ENCODE data around the gene CNOT1.
"Not testable (repeated sequence)": the region's sequence is repeated elsewhere in the genome, so short reads cannot be mapped to it uniquely, and the experiment has no call there.

CNOT1 gene

DNA sequence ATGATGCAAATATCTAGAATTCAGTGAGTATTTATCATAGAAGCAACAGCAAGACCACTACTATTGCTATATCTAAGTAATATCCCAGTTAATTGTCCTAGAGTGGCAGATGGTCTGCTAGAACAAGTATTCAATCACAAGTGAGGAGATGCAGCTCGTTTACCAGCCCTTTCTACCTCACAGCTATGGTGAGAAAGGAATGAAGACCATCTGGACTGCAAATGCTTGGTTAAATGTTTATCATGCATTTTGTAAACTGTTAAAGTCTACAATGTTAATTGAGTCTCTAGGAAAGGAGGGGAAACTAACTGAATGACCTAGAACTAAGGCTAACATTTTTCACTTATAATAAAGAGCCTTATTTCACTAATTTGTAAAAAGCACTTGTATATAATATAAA, 52.5 kb downstream of the CNOT1 start:
- no peak for DNase-seq

DNA sequence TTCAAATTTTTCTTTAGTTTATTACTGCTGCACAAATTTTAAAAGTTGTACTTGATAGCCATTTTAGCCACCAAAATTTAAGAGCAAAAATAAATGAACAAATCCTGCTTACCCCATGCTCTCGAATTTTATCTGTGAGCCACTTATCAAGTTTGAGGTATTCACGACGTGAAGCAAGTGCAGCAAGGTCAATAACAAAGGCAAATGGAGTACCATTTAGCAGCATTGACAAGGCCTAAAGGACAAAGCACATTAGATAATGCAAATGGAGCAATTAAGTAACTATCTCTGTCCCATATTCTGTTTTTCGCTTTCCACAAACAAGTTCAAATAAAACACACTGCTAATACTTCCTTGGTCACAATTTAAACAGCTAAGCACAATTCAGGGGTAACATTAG, 54.7 kb downstream of the CNOT1 start:
- no peak for DNase-seq

DNA sequence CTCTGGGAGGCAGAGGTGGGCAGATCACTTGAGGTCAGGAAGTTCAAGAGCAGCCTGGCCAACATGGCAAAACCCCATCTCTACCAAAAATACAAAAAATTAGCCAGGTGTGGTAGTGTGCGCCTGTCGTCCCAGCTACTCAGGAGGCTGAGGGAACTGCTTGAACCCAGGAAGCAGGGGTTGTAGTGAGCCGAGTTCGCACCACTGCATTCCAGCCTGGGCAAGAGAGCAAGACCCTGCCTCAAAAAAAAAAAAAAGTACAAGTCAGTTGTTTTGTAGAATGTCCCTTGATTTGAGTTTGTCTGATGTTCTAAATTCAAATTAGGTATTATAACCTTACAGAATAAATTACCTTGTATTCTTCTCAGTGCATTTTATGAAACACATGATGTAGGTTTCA, 63.9 kb downstream of the CNOT1 start:
- not testable (repeated sequence) for DNase-seq

DNA sequence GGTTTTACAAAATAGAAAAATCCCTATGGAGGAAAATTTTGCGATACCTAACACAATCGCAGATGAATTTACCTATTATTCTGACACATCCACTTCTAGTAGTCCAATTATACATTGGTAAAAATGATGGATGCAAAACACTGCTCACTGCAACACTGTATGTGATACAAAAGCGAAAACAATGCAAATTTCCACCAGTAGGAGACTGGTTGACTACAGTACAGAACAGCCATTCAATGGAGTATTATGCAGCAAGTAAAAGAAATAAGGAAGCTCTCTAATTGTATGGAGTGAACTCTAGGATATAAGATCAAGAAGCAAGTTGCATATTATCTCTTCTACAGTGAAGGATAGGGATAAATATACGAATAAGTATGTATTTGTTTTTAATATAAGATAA, 65.9 kb downstream of the CNOT1 start:
- DNase-seq = no peak

DNA sequence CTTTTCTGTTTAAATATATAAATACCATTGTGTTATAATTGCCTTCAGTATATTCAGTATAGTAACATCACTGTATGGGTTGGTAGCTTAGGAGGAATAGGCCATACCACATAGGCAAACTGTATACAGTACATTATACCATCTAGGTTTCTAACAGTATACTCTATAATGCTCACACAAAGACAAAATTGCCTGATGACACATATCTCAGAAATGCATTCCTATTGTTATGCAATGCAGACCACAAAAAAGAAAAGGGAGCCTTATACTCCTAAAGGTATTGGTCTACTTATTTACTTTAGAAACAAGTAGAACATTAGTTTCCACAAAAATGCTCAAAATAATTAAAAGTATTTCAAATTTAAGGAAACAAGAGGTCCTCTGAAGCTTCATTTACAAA, 66.4 kb downstream of the CNOT1 start:
- no peak for DNase-seq

DNA sequence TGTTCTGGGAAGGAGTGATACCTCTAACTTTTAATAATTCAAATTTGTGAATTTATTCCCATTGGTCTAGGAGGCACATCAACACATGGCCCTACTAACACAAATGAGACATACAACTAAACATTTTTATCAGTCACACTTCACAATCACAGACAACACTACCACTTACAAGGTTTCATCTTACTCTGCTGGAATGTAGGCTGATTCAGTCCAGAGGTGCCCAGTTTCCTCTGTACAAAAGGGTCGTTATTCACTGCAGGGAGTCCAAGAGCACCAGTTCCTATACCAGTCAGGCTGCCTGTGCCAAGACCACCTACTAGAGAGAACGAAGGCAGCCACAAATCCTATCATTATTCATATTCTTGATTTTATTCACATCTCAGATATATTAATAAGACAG, 72.9 kb downstream of the CNOT1 start:
- DNase-seq = no peak

DNA sequence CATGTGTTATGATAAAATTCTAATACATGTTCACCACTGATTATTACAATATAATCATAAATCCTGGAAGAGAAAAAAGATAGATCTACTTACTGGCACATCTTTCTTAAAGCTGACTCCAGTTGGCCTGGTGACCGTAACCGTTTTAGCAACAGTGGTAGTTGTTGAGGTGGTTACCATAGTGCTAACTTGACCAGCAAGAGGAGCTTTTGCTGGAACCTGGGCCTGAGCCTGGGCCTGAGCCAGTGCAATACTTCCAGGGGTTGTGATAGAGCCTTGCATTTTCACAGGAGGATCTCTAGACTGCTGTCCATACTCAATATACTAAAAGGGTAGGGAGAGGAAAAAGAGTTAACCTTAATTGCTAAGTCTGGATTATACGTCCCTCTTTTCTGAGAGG, 78.1 kb downstream of the CNOT1 start:
- DNase-seq = no peak

DNA sequence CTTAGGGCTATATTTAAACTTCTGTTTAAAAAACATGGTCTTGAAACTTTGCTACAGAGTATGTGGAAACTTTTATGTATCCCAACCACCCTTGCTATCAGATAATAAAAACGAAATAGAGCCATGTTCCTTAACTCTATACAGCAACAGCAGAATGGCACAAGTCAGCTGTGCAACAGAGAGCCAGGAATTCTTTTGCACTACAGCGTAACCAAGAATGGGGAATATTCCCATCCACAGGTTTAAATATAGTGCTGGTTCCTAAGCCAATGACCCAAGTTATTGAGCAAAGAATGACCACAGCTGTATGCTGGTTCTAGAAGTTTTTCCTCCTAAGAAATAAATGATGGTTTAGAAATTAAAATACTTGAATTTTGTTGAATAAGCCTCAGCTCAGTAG, 81.2 kb downstream of the CNOT1 start:
- DNase-seq = no peak

DNA sequence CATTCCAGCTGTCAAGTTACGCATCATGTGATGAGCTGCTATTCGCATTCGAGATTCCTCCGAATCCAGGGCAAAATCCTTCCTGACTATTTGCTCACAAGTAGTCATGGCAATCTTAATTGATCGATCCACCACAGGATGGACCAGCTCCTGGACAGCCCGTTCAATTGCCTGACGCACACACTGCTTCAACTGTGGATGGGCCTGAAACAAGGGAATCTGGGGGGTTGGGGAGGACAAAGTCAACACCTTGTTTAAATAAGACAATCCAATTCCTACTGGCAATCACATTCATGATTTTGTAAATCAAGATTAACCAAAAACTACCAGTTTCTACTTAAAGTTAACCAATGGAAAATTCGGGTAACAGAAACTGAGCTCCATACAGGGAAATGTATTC, 85.9 kb downstream of the CNOT1 start:
- DNase-seq = no peak

DNA sequence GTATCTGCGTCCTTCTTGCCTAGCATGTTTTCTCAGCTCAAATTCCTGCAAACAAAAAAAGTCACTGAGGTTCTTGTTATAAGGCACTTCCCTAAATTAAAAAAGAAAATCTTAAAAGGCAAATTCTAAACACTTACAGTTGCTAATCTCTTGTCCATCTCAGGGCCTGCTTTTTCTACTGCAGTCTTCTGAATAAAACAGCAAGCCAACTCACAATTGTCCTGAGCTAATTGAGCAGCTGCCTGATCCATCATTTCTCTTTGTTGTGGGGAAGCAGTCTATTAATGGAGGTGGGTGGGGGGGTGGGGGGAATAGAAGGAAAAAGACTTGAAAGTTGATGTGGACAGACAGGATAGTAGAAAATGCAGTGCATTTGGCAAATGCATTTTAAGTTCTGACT, 87.3 kb downstream of the CNOT1 start:
- DNase-seq = no peak

DNA sequence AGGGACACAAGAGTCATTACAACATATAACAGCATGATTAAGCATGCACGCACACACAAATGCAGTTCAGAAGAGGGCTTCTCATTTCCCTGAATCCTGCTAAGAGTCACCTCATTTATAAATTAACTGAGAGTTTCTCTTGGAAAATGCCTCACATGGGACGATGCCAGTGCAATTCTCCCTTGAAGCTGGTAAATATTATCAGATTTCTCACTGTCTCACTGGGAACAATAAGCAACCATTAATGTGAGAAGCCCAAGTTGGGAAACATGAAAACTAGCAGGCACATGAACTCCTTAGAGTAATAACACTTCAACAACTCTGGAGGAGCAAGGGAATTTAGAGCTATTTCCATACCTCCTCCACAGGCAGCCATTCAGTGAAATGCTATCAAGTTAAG, 87.9 kb downstream of the CNOT1 start:
- no peak for DNase-seq

DNA sequence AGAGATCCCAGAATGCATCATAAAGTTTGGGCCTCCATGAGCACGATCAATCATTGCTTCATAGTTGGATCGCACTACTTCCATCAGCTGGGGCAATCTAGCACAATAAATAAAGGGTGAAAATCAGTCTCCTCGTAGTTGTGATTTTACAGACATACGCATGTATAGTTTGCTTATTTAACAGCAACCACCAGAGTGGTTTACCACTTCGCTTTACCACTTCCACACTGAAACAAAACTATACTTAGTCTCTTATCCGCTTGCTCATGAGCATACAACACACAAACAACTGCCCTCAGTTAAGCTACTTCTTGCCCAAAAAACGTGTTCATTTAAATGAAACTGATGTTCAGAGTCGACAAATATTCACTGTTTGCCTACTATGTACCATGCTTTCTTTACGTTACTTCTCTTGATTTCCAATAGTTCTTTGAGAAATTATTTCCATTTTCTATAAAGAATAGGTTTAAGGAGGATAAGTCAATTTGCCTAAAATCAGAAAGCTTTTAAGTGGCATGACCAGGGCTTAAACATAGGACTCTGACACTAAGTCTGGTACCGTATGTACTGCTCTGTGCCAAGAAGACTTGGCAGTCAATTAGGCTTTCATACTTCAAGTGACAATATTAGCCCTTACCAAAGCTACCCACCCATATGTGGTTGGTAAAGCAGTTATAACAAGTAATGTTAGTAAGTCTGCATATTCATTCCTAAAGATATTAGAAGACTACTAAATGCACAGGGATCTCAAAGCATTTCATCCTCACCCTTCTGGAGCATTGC, 92.3 kb downstream of the CNOT1 start:
- DNase-seq = no peak

DNA sequence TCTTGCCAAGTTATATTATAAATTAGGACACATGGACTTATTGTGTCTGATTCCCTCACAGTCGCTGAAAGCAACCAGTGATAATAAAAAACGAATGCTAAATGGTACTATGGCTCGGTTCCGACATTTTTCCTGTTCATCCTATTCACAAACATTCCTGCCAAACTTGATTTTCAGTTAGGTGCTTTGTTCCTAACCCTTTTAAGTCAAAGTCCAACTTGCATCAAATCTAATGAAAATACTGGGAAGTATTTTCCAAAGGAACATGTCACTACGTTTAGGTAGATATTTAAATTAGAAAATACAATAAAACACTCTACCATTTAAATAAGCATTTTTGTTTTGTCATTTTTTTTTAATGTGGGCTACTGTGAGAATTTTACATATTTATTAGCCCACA, 93.3 kb downstream of the CNOT1 start:
- no peak for DNase-seq

DNA sequence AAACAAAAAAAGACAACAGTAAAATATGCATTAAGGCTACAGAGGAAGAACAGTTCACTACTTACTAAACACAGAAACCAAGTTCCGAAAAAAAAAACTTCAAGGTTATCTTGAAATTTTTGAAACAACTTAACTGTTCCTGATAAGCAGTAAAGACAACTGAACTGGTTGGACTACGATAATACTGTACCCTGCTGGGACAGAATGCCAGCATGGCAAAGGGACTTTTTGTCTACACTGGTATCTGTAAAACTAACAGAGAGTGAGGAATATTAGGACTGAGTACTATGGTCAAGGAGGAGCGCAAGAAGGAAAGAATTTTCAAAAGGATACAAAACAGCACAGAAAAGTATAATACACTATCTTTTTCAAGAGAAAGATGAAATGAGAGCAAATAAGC, 94.5 kb downstream of the CNOT1 start:
- DNase-seq = no peak

DNA sequence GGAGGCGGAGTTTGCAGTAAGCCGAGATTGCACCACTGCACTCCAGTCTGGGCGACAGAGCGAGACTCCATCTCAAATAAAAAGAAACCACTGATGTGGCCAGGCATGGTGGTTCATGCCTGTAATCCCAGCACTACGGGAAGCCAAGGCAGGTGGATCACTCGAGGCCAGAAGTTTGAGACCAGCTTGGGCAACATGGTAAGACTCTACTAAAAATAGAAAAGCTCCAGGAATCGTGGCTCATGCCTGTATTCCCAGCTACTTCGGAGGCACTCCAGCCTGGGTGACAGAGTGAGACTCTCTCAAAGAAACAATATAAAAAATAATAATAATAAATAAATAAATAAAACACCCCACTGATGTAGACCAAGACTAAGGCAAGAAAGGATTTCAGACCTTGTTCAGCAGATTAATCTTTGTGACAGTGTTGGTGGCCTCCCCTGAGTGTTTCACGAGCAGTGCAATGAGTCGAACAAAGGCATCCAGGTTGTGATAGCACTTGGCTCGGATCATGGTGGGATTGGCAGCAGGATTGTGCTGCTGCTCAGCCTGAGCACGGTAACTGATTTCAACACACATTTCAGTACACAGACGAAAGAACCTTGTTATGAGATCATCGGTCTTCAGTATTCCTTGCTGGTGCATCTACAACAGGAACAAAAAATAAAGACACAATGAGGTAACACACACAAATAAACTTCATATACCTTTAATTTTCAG, 95.7 kb downstream of the CNOT1 start:
- DNase-seq = no peak

DNA sequence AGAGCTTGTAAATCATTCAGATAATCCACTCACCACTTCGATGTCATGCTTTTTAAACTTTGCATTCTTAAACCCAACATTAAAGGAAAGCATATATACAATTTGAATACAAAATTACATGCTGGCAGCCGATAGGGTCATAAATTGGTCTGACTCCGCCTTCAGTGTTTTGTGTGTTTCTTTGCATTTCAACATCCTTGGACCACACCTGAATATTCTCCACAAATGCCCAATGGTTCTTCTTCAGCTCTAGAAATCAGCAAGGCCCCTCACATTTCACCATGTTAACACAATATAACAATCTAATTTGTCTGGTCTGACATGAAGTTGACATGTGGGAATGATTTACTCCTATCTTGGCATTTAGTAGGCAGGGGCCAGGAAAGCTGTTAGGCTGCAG, 97.2 kb downstream of the CNOT1 start:
- DNase-seq = no peak

DNA sequence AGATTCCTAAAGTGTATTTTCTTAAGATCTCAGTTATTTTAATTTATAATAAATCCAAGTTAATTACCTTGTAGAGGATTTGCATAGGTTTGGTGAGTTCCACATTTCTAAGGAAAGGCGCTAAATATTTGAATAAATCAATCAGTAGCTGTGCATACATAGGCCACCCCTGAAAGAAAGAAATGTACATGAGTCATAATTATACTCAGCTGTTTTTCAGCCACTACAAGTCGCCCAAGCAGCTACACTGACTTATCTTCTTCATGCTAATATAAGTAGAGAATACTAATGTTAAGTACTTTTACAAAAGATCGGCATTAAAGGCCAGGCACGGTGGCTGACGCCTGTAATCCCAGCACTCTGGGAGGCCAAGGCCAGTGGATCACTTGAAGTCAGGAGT, 99.4 kb downstream of the CNOT1 start:
- DNase-seq = no peak

DNA sequence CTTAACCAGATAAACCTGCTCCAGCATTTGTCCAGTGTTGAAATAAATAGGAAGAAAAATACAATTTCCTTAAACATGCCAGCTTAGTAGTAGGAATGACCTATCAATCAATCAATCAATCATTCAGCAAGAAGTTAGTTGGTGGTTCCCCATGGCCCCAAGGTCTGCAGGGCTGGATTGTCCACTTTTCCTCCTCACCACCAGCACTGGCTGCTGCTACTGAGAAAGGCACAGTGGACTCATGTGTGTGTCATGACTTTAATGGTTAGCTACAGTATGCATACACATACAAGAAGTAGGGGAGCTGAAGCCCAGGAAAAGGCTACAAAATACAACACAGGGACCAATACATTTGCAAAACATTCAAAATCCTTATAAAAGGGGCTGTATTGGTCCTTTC, 109.9 kb downstream of the CNOT1 start:
- DNase-seq = no peak

DNA sequence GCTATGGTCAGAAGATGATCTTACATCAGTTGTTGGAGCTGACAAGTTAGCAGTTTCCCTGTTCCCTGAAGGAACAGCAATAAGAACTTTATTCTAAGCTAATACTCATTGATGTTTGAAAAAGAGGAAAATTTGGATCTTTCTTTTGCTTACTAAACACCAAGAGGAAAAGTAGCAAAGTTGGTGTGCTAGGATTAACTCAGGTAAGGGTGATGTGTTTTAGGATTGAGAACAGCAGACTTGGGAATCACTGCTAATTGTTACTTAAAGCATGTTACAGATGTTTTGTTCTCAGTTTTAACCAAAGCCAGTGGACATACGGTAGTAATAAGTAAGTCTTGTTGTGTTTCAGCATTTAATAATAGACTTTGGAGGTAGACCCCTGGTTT, 110.7 kb downstream of the CNOT1 start:
- DNase-seq = no peak

DNA sequence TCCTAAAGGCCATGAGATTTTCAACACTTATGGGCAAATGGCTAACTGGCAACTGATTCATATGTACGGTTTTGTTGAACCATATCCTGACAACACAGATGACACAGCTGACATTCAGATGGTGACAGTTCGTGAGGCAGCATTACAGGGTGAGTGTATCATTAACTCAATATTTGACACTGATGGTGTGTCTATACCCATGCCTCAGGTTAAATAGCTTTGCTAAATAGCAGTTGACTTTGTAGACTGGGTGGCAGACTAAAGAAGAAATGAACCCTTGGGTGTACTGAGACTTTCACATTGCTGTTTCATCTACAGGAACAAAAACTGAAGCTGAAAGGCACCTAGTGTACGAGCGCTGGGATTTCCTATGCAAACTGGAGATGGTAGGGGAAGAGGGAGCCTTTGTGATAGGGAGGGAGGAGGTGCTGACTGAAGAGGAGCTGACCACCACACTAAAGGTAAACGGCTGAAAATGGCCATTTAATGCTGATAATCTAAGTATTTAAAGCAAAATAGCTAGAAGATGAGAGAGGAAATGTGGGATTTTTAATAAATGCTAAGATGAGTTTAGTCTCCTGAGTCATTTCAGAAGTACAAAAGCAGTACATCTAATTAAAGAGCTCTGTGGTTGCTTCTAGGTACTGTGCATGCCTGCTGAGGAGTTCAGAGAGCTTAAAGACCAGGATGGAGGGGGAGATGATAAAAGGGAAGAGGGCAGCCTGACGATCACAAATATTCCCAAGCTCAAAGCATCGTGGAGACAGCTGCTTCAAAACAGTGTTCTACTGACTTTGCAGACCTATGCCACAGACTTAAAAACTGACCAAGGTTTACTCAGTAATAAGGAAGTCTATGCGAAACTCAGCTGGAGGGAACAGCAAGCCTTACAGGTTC, 111.3 kb downstream of the CNOT1 start:
- DNase-seq = no peak

DNA sequence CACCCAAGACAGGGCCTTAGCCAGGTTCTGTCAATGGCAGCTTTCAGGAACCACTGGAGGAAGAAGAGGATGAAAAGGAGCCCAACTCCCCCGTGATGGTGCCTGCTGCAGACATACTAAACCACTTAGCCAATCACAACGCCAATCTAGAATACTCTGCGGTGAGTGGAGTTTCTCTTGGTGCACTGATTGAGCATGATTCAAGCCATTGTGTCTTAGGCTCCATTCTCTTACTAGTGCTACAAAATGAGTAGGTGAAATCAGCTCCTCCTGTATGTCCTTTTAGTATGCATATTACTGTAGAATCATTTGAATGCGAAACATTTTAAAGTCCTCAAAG, 112.9 kb downstream of the CNOT1 start:
- no peak for DNase-seq

DNA sequence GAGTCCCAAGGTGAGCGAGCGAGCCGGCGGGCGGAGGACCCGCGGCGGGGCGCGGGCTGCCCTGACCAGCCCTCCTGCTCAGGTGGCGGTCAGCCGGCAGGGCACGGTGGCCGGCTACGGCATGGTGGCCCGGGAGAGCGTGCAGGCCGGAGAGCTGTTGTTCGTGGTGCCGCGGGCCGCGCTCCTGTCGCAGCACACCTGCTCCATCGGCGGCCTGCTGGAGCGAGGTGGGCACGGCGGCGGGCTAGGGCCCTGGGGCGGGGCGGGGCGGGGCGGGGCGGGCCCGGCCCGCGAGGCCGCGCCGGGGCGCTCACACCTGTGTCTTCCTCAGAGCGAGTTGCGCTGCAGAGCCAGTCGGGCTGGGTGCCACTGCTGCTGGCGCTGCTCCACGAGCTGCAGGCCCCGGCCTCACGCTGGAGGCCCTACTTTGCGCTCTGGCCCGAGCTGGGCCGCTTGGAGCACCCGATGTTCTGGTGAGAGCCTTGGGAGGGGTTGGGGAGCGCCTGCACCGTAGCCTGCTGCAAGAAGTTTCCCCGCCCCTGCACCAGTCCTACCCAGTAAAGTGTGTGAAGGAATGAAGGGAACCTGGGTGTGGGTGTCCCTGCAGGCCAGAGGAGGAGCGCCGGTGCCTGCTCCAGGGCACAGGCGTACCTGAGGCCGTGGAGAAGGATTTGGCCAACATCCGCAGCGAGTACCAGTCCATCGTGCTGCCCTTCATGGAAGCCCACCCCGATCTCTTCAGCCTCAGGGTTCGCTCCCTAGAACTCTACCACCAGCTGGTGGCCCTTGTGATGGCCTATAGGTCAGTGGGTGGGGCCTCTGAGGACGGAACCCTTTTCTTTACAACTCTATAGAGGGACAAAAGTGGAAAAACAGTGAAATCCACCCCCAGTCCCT, 113.5 kb downstream of the CNOT1 start:
- DNase-seq = peak; percentile 42
